NB4 (cell line): ENCODE data around the gene CLMP.

Source experiments
- POLR2A ChIP-seq: IDR thresholded peaks from 2 replicates; pipeline ENCODE4 v1.6.1; 2011; ENCODE audit warnings: mild to moderate bottlenecking; ENCODE audit not compliant: insufficient read length; ENCODE audit errors: extremely low read depth
- TF ChIP-seq, protein P1 (sequence below): IDR thresholded peaks from one replicate; pipeline ENCODE4 v1.5.1; 2012; ENCODE audit warnings: low read depth, low read length

DNA sequence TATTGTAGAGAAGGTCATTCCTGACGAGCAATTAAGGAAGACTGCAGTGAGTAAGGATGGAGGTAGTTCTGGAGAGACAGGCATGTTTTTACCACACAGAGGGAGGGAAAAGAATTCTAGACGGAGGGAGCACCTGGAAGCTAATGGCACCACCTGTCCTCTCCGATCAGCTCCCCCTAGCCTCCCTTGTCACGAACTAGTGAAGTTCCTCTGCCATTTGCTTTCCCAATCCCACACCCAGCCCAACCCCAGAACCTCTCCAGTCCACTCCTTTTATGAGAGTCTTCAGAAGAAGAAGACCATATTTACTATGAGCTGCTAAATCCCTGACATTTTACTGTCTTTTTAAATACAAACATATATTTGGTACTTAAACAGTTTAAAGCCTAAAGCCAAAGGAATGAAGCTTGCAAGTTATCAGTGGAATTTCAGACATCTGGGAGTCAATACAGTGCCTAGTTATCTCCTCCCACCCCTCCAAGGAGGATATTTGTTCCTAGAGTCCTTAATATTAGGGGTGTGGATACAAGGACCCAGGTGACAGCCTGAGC, 87.0 kb downstream of the CLMP start:
- TF ChIP-seq, protein P1, sequence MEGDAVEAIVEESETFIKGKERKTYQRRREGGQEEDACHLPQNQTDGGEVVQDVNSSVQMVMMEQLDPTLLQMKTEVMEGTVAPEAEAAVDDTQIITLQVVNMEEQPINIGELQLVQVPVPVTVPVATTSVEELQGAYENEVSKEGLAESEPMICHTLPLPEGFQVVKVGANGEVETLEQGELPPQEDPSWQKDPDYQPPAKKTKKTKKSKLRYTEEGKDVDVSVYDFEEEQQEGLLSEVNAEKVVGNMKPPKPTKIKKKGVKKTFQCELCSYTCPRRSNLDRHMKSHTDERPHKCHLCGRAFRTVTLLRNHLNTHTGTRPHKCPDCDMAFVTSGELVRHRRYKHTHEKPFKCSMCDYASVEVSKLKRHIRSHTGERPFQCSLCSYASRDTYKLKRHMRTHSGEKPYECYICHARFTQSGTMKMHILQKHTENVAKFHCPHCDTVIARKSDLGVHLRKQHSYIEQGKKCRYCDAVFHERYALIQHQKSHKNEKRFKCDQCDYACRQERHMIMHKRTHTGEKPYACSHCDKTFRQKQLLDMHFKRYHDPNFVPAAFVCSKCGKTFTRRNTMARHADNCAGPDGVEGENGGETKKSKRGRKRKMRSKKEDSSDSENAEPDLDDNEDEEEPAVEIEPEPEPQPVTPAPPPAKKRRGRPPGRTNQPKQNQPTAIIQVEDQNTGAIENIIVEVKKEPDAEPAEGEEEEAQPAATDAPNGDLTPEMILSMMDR = no peak
- TF ChIP-seq POLR2A = no peak
